ENCODE results near the gene SLC22A8.
"Not testable (repeated sequence)": the region's sequence is repeated elsewhere in the genome, so short reads cannot be mapped to it uniquely, and the experiment has no call there.

SLC22A8 gene, protein sequence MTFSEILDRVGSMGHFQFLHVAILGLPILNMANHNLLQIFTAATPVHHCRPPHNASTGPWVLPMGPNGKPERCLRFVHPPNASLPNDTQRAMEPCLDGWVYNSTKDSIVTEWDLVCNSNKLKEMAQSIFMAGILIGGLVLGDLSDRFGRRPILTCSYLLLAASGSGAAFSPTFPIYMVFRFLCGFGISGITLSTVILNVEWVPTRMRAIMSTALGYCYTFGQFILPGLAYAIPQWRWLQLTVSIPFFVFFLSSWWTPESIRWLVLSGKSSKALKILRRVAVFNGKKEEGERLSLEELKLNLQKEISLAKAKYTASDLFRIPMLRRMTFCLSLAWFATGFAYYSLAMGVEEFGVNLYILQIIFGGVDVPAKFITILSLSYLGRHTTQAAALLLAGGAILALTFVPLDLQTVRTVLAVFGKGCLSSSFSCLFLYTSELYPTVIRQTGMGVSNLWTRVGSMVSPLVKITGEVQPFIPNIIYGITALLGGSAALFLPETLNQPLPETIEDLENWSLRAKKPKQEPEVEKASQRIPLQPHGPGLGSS
- total RNA-seq, result 0 to 0.10 (median 0) reads per million in 18 experiments

- no peak for DNase-seq
Measured at GRCh38 chr11:63015521-63016215, at the start of gene SLC22A8. Gene SLC22A8 (minus strand): TSS chr11:63015841. CDS start chr11:63014958, 883 bp downstream.

GRCh38 chr11:63046203-63046602, 30.6 kb upstream of the SLC22A8 start:
- DNase-seq, result not testable (repeated sequence)

DNA sequence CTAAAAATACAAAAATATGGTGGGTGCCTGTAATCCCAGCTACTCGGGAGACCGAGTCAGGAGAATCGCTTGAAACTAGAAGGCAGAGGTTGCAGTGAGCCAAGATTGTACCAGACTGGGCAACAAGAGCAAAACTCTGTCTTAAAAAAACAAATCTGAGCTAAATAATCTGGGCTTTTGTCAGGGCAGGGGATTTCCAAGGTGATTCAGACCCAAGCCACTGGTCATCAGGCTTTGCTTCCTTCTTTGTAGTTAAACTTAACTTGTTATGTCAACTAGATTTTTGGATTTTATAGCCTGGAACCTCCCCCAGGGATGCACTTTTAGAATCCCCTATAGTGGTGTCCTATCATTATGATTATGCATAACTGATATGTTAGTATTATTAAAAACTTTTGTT, 27.0 kb upstream of the SLC22A8 start:
- DNase-seq, result peak in 1 of 2 donors; percentile 27

- DNase-seq, result no peak
Measured at GRCh38 chr11:63032457-63032856, 16.8 kb upstream of the SLC22A8 start.

- peak; percentile 95 to 96 for DNase-seq
Measured at GRCh38 chr11:63023841-63024648, 8.4 kb upstream of the SLC22A8 start.

DNA sequence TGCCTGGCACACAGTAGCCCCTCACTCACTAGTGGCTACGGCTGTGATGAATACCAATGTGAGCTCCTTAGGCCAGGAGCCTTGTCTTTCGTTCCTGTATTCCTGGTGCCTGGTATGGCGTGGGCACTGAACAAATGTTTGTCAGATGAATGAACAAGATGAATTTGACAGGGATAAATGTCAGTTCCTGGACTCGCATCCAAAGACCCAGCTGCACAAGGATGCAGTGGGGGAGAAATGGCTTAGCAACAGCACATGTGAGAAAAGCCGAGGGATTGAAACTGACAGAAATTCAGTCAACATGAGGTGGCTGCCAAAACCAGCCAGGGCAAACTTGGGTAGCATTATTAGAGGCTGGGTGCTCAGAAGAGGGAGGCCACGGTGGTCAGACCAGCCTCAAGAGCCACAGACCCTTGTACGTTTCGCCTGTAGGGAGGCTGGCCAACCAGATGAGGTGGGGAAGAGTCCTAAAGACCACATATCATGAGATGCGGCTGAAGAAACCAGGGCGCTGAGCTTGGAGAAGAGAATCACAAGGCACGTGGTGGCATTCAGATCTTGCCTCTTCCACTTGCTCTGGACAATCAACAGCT, 7.7 kb upstream of the SLC22A8 start:
- DNase-seq, result no peak

DNA sequence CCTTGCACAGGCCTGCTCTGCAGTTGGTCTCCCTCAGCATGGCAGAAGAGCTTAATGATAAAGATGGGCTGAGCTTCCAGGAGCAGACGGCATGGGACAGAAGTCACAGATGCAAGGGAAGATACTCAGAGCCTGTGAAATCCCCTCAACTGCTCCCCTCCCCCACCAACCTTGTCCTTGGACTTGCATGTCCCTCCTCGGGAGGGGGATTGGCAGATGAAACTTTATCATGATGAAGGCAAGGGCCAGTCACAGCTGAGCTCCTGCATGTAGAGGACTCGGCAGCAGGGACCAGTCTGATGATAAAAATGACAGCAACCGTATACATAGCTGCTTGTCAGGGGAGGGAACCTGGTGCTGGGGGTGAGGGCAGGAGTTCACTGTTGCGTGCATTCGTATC, 6.8 kb upstream of the SLC22A8 start:
- no peak for DNase-seq

DNA sequence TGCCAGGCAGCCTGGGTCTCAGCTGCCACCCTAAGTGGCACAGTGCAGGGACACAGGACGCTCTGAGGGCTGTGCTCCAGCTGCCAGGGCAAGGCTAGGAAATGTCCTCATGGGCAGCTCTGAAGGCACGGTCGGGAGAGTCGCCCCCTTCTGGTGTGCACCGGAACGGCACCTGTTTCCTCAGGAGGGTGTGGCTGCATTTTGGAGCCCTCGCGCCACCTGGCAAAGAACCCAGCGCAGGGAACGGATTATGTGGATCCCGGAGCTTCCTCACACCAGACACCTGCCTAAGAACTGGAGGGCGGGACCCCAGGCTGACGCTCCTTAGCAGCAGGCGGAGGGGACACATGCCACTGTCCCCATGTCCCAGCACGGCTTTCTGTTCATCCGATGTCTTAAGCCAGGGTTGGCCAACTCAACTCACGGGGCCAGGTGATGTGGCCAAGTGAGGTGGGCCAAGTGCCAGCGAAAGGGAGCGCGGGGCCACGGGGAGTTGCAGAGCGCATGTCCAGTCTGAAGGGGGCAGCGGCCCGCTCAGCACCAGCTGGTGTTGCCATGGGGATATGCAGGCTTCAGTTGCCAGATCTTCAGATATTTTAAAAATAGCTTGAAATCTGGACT, 5.1 kb upstream of the SLC22A8 start:
- peak in 1 of 2 donors; percentile 2 for DNase-seq

DNA sequence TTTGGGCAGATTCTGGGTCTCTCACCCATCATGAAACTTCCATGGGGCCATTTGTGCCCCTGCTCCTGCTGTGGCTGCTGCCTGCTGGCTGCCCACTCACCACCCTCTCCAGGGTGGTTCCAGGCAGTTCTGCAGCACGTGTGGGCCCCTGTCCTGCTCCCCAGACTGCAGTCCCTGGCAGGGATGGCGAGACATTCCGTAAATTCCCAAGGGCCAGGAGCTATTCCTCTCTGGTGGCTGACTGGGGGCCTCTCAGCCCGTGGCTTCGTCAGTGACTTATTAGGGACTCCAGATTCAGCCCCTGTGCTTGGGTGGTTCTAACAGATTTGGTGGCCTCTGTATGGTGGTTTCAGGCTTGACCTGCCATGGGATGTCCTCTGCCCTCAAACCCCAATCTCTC, 3.9 kb upstream of the SLC22A8 start:
- DNase-seq, result no peak

GRCh38 chr11:63017306-63017974, 1.8 kb upstream of the SLC22A8 start:
- DNase-seq, result no peak

DNA sequence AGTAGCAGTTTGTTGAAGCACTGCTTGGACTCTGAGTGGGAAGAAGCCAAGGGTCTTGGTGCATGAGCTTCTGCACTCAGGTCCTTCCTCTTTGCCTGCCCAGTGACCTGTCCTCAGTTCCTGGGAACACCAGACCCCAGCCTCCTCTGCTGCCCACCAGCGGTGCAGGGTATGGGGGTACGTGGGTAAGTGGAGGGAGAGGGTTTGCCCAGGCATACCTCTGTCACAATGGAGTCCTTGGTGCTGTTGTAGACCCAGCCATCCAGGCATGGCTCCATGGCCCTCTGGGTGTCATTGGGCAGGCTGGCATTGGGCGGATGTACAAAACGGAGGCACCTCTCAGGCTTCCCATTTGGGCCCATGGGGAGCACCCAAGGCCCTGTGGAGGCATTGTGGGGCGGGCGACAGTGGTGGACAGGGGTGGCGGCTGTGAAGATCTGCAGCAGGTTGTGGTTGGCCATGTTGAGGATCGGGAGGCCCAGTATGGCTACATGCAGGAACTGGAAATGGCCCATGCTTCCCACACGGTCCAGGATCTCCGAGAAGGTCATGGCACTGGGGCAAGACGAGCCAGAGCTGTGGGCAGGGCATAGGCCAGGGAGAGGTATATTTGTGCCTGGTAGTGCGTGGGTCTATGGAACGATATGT, 1.1 kb downstream of the SLC22A8 start:
- DNase-seq, result no peak

DNA sequence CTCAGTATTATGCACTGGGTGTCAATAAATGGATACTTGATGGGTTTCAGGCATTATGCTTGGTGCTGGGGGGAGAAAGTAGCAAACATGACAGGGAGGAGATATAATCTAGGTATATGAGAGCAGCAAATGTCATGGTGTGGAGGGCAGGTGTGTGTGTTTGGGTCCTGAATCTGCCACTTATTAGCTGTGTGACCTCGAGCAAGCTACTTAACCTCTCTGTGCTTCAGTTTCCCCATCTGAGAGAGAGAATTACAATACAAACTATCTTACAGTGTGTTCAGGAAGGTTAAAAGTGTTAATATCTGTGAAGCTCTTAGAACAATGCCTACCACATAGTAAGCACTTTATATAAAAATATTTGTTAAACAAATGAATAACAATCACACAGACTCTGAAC, 2.8 kb downstream of the SLC22A8 start:
- DNase-seq, result no peak

DNA sequence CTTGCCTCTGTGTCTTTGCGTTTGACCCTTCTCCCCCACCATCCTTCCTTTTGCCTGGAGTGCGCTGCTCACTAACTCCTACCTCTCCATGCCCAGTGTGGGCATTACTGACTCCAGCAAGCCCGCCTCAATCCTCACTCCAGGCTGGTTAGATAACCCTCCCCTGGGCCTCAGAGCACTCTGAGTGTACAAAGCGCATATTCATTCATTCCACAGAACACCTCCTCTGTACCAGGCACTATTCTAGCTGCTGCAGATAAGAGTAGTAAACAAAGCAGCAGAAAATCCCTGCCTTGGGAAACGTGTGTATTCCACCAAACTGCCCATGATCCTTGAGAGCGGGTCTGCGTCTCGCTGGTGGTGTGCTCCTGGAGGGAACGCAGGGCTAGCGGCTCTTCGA, 3.2 kb downstream of the SLC22A8 start:
- DNase-seq, result no peak

DNA sequence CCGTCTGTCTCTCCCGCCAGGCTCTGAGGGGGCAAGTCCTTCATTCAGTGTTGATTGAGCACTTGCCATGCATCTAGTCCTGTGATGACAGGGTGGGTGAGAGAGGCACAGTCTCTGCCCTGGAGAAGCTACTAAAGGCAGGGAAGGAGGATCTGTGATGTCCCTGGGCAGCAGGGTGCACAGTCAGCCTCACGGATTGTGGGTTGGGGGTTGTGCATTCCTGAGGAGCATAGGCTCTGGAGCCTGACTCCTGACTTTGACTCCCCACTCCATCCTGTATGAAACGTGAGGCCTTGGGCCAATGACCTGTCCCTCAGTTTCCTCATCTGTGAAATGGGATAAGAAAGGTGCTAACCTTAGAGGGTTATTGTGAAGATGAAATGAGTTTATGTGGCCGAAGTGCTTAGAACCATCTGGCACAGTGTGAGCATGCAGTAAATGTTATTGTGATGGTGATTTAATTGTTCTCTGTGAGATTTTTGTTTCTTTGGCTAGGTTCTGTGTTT, 4.7 kb downstream of the SLC22A8 start:
- DNase-seq, result no peak

DNA sequence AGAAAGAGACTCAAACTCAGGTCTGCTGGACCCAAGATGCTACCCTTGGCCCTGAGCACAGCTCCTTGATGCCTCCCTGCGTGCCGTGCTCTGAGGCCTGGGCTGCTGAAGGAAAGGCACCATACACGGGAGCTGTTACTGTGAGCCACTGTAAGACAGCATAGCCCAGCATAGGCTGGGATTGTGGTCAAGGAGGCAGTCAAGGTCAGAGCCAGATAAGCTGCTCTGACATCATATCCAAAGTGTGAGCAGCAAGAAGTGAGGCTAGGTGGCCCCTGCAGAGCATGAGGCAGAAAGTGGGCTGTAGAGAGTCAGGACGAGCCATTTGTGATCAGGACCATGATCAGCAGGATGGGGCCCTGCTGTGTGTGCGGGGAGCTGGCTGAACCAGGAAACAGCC, 7.7 kb downstream of the SLC22A8 start:
- no peak for DNase-seq

DNA sequence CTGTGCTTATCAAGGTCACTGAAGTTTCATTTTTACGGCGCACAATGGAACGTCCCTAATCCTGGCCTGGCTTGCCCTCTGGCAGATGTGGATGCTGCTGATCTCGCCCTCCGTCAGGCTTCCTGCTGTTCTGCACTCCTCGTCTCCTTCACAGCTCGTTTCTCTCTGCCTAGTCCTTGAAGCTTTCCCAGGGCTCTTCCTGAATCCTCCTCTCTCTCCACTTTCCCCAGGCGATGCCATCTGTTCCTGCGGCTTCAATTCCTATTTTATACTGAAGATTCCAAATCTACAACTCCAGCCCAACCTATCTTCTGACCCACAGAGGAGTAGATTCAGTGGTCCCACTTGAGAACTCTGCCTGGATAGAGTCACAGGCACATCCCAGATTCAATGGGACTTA, 14.2 kb downstream of the SLC22A8 start:
- no peak for DNase-seq

DNA sequence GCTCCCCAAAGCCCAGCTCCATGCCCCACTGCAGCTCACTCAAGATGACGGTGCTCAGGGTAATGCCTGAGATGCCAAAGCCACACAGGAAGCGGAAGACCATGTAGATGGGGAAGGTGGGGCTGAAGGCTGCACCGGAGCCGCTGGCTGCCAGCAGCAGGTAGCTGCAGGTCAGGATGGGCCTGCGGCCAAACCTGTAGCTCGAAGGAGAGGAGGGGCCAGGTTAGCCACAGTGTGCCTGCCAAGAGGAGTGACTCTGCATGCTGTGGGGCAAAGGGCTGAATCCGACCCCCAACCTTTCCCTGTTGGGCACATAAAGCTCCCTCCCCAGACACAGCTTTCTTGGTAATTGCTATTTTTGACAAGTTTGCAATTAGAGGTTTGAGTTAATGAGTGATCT, 16.0 kb downstream of the SLC22A8 start:
- DNase-seq, result no peak

GRCh38 chr11:62999156-62999555, 16.5 kb downstream of the SLC22A8 start:
- DNase-seq, result no peak

- DNase-seq, result no peak
Measured at GRCh38 chr11:62996271-62996670, 19.4 kb downstream of the SLC22A8 start.

DNA sequence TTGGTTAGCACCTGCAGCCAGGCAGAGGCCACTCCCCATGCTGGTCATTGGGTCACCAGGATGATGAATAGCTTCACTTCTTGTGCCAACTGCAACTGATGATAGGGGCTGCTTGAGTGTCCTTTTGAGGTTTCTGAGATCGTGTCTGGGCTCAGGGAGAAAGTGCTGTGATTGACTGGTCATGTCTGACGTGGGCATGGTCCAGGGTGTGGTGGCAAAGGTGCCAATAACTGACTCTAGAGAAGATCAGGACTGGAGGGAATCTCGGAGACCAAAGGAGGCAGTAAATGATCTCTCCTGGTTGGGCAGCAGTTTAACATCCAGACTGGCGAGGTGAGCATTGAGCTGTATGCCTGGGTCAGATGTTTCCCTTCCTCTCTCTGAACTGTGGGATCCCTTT, 20.9 kb downstream of the SLC22A8 start:
- DNase-seq, result no peak

- no peak for DNase-seq
Measured at GRCh38 chr11:62988276-62988675, 27.4 kb downstream of the SLC22A8 start.

All from inflammatory macrophage (primary cell).